Hematopoietic multipotent progenitor cell (in vitro differentiated cells): ENCODE results near the gene PRRX2. TPM values are rescaled to one million over a fixed set of nuclear protein-coding genes. Genes with fewer than 3 reads are reported as not detected.
A peak's percentile ranks its signal among the peaks of the same experiment; 100 is the strongest.
"Not testable (repeated sequence)": the region's sequence is repeated elsewhere in the genome, so short reads cannot be mapped to it uniquely, and the experiment has no call there.

Source experiments
- DNase-seq, 3 donors: peaks; one replicate each; pipeline ENCODE4 v3.0.0-alpha.2; 2011 to 2015; ENCODE audit warnings: low read depth in 2 of 3, low spot score in 2 of 3
- total RNA-seq: library from RNA; depleted of rRNA; stranded (reverse); fragments of >200 nt; gene quantifications from one replicate; pipeline ENCODE4 v1.2.3, GENCODE V29; 2012

PRRX2 gene
- total RNA-seq, 1 donor: not detected

DNA sequence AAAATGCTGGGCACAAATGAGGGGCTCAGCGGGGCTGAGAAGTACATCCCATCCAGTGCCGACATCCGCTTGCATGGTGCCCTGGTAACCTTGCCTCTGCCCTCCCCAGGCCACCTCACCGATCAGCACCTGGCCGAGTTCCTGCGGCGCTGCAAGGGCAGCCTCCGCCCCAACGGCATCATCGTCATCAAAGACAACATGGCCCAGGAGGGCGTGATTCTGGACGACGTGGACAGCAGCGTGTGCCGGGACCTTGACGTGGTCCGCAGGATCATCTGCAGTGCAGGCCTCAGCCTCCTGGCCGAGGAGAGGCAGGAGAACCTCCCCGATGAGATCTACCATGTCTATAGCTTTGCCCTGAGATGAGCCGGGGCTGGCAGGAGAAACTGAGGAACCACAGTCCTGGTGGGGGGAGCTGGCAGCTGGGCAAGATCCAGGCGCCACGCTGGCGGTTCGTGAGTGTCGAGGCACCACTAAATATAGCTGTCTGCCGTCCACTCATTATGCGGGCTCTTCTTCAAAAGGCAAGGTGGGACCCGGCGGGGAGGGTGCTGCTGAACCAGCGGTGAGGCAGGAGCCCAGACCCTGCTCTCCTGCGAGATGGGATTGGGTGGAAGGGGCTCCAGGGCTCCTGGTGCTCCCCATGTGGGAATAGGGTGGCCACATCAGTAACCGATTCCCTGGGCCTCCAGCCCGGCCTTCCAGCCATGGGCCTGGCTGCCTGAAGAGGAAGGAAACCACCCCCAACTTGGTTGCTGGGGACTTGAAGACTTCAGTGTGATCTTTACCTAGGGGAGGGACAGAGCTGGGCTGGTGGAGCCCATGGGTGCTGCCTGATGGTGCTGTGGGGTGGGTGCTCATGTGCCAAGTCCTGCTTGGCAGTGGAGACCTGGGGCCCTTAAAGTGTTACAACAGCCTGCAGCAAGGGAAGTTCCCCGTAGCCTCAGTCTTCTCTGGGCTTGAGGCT, 30.1 kb upstream of the PRRX2 start:
- DNase-seq: no peak

DNA sequence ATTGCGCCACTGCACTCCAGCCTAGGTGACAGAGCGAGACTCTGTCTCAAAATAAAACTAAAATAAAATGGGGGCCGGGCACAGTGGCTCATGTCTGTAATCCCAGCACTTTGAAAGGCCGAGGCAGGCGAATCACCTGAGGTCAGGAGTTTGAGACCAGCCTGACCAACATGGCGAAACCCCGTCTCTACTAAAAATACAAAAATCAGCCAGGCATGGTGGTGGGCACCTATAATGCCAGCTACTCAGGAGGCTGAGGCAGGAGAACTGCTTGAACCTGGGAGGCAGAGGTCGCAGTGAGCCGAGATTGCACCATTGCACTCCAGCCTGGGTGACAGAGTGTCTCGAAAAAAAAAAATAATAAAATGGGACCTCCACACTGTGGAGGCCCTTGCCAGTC, 29.1 kb upstream of the PRRX2 start:
- DNase-seq: not testable (repeated sequence)

DNA sequence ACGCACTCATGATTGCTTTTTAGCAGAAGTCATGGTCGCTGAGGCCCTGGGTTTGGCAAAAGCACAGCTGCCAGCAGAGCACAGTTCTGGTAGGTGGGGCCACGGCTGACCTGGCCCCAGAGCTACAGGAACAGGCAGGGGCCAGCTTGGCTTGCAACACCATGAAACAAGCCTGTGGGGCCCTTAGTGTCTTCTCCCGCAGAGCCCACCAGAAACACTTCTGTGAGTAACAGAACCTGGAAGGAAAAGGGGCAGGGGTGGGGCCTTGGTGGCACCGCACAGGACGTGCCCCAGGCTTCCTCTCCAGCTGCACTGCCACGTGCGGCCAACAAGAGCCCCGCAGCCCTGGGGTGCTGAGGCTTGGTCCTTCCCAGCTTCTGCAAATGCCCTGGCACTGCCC, 28.3 kb upstream of the PRRX2 start:
- peak in 1 of 3 donors; percentile 63 for DNase-seq

DNA sequence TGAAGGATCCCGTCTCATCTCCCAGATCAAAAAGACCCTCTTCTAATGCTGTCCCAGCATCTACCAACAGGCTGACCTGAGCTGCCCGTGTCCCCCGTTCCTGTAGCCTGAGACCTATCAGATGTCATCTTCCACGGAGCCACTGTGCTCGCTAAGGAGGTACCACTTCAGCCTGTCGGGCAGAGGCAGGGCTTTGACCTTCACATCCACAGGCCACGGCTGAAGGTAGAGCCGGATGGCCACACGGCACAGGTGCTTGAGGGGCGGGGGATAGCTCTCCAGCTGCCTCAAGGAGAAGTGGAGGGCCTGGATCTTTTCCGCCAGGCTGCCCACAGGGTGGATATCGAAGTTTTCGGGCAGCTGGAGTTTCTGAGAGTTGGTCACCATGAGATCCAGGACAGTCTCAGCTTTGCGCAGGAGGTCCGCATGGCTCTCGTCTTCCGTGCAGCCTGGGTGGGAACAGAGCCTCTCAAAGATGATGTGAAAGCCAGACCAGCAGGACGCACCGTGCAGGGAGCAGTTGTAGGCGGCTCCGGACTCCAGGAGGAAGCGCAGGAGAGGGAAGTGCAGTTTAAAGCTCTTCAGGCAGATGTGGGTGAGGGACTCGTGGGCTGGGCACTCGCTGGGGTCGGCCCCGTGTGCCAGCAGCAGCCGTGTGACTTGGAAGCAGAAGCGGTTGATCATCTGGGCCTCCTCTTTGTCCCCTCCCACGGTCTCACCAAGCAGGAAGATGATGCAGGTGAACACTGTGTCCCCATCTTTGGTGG, 27.6 kb upstream of the PRRX2 start:
- DNase-seq: no peak

DNA sequence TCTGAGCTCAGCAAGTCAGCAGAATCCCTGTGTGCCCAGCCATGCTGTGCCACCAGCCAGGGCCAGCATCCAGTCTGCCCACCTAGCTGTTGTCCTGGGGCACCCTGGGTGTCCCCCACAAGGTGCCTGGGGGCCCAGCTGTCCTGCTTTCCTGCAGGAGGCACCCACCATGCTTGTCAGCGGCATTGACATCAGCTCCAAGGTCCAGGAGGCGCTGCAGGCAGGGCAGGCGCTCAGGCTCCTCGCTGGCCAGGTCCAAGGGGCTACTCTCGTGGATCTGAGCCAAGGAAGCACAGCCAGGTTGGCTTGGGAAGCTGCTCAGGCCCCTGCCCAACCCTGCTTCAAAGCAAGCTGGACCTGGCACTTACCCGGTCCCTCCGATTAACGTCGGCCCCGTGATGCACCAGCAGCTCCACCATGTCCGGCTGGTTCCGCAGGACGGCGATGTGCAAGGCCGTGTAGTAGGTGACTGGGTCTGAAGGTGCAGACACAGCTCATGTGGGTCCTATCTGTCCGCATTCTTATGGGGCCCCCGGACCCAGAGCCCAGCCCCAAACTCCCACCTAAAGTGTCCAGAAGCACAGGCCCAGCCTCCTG, 26.3 kb upstream of the PRRX2 start:
- no peak for DNase-seq

DNA sequence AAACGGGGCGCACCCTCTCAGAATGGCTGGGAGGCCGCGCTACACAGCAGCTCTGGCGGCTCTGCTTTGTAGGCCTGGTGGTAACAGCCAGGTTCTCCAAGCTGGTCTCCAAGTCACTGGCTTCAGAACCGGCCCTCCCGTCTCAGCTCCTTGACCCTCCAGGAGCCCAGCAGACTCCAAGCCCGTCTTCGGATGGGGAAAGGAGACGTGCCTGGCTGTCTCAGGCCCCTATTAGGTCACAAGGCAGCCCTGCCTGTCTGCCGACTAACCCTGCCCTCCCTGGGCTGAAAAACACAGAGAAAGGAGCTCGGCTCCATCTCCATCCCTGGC, 25.7 kb upstream of the PRRX2 start:
- DNase-seq: no peak

DNA sequence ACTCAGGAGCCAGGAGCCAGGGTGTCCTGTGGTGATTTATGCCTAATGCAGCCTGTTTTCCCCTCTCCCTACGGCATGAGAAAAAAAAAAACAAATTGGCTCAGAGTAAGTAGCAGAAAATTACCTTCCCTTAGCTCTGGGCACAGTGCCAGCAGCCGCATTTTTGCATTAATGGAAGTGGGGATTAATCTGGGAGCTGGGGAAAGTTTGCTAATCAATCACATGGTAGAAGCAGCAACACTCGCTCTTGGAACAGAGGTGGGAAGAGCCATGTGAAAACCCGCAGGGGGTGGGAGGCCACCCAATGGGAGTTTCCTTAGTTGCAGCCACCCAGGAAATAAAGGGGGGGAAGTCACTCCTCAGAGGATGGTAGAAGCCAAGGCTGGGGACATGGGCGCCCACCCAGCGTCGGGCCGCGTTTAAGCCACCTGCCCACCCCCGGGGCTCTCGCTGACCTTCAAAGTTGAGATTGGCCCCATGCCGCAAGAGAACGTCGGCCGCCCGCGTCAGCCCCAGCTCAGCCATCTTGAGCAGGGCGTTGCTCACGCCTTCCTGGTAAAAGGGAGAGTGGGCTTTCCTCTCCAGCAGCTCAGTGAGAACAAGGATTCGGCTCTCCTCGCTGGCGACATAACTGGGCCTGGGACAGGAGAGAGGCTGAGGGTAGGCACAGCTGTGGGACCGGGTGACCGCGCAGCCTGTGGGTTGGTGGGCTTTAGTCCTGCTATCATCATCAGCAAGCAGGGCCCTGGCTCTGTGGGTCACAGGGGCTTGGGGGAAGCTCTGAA, 25.2 kb upstream of the PRRX2 start:
- no peak for DNase-seq

DNA sequence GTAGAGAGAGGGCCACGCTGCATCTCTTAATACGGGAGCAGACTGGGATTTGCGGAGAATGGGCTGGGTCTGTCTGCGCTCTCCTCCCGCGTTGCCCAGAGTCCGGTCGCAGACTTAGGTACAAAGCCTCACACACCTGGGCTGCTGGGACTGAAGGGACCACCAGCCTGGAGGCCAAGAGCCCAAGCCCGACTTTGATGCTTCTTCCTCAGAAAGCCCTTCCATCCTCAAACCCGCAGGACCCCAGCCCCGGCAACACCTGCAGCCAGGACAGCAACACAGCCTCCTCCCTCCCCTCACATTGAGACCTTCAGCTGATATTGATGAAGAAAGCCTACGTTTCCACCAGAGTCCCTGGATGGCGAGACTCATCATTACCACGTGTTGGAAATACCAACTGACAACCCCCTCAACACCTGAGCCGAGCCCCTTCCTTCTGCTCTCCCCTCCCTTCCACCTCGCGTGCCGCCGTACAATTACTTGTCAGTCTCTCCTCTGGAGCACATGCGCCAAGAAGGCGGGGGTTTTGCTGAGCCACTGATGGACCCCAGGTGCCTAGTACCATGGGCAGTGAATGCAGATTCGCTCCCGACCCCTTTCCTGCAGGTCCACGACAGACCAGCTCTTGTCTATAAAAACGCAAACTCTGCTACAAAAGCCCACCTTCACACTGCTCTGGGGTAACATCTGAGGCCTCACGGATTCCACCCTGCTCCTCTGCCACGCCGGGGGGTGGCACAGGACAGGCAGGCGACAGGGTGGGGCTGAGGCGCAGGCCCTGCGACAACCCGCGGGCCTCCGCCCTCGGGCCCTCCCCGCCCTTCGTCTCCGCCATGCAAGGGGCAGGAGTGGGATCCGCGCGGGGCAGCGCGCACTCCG, 24.3 kb upstream of the PRRX2 start:
- DNase-seq: no peak

DNA sequence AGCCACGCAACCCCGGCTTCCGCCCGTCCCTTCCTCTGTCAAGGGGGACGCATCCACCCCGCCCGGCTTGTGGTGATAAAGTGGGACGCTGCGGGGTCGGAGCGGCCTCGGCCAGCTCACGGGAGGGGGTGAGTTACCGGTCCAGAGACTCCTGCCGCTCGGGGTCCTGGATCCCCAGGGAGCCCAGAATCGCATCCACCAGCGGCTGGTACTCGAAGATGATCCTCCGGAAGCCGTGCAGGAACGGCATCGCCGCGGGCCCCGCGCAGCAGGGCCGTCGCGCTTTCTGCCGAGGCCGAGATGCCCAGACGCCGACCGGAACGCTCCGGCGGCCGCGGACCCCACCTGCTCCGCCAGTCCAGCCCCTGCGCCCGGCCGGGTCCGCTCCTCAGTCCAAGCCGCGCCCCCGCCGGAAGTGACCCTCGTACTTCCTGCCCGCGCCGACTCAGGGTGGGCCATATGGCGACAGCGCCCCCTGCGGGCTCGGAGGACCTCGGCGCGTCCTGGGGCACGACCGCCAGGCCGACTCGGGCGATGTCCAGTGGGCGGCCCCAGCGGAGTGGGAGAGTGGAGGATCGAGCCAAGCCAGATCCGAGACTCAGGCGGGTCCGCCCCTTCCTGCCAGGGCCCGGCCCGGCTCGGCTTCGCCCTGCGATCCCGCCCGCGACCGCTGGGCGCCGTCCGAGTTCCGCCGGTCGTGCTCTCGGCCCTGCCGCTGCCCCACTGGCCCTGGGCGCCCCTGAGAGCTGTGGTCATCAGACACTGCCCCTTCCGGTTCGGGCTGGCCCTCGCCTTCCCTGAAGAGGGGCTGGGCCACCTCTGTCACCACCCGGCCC, 23.5 kb upstream of the PRRX2 start, which contains the start of gene ASB6:
Gene ASB6, minus strand, starts transcription at position 402 of the 836 bp plus-strand sequence. Its CDS starts 152 bp downstream, at position 250.
- peak; percentile 88 to 97 (median 97) for DNase-seq

DNA sequence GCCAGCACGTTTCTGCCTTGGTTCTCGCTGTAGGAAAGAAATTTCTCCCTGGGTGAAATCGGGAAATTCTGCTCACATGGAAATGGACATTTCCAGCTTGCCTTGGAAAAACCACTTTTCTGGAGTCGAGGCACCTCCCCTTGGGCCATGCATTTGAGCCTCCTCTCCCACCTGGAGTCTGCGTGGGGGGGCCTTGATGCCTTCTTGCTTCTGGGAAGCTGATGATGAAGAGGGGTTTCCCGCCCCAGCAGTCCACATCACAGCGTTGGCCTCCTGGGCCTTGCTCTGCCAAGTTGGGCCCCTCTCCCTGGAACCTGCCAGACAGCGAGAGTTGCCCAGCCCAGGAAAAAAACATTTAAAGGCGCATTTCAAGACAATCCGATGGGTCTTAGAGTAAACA, 21.7 kb upstream of the PRRX2 start:
- no peak for DNase-seq

DNA sequence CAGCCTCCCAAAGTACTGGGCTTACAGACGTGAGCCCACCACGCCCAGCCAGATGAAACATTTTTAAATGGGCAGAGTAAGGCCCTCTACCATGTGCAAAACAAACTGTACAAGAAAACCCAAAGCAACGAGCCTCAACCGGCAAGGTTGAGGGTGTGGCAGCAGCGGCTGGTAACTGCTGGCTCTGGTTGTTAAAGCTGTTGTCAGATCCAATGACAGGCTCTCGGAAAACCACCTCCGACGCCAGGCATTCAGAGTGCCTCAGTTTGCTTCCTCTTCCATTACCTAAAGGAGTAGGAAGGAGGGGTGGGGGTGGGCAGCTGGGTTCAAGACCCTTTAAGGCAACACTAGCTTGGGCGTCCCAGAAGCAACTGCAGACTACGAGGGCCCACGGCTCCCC, 21.1 kb upstream of the PRRX2 start:
- DNase-seq: no peak

DNA sequence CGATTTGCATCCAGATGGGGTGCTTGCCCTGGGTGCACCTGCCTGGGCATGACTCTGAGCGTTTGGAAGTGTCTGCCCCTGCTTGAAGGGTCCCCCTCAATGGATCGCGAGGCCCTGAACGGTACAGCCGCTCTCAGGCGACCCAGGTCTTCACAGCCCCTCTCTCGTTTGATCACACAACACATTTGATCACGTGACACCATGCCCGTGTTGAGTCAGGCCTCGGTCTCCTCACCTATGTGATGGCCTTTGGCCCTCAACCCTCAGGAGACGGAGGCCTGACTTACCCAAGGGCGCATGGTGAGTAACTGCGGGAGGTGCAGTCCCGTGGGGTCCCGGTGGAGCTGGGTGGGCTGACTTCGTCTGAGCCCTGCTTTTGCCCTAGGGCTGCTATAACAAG, 20.5 kb upstream of the PRRX2 start:
- no peak for DNase-seq

DNA sequence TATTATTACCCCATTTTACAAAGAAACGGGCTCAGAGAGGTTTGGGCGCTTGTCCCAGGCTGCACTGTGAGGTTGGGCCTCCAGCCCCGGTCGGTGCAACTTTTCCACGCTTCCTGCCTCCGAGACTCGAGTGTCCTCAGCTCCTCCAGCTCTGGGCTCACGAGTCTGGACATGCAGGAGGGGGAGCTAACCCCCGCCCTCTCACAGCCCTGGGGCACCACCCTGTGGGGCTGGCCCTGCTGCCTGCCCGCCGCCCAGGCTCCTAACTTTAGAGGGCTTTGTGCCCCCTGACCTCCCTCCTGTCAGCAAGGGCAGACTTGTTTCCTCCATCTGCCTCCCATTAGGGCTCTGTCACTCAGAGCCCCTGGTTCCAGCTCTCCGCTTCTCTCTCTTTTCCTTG, 19.2 kb upstream of the PRRX2 start:
- no peak for DNase-seq

DNA sequence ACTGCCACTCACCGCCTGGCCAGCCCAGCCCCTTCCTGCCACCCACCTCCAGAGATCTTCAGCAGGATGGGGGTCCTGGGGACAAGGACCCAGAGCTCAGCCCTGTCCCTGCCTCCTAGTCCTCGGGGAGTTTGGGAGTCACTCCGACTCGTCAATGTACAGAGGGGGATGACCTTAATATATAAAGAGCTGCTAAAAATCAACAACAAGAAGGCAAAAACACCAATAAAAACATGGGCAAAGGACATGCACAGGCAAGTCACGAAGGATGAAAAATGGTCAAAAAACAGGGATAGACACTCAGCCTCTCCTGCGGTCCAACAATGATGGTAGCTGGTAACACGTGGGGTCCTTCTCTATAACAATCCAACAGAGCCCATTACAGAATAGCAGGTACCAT, 18.8 kb upstream of the PRRX2 start:
- DNase-seq: no peak

DNA sequence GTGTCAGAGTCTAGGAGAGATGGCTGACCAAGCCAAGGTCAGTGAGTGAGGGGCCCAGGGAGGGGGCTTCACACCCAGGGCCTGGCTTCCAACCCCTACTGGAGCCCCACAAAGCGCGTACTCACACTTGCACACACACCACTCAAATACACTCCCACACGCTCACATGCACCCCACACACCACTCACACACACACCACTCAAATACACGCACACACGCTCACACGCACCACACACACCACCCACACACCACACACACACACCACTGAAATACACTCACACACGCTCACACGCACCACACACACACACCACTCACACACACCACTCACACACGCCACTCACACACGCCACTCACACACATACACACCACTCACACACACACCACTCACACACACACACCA, 17.8 kb upstream of the PRRX2 start:
- DNase-seq: no peak

DNA sequence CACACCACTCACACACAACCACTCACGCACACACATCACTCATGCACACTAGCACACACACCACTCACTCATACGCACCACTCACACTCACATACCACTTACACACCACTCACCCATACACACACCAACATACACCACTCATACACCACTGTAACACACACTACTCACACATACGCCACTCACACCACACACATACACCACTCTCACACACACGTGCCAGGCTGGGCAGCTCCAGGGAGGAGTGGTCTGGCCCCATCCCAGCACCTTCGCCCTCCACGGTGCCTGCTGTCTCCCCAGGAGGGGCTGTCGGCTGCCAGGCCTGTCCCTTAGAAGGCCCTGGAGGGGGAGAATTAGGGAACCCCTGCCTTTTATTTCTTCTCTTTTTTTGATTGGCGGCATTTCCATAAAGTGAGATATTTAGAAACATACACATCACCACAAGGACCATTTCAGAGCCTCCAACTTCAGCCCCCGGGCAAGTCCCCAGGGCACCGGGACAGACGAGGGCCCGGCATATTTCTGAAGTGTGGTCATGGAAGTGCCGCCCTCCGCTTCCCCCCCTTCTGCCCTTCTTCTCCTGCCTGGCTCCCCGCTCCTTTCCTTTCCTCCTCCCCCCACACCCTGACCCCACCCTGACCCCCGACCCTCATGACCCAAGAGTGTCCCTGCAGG, 17.2 kb upstream of the PRRX2 start:
- no peak for DNase-seq

DNA sequence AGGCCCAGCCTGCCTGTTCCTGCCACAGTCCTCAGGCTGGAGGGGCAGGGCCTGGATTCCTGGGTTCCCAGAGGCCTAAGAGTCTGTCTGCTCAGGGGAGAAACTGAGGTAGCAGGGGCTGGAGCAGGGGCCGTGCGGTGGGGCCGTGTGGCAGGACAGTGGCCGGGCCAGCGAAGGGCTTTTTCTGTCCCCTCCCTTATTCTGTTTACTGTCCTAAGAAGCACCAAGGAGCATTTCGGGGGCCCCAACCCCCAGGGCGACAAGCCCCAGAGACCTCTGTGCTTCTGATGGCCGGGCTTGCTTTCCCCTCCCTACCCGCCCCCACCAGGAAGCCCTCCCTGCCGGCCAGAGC, 16.7 kb upstream of the PRRX2 start:
- no peak for DNase-seq
